Fibroblast of villous mesenchyme (primary cell): ENCODE results near the gene GON4L. TPM values are rescaled to one million over a fixed set of nuclear protein-coding genes. Genes with fewer than 3 reads are reported as not detected.
"Not testable (repeated sequence)": the region's sequence is repeated elsewhere in the genome, so short reads cannot be mapped to it uniquely, and the experiment has no call there.

ENCODE experiments used
- DNase-seq: peaks from one replicate; pipeline ENCODE4 v3.0.0-alpha.2; 2010; ENCODE audit warnings: low read depth
- H3K4me3 ChIP-seq: 2 replicates; pipeline ENCODE4 v1.5.1; 2011; ENCODE audit warnings: low read depth, mild to moderate bottlenecking, low read length
- total RNA-seq: library from RNA; depleted of rRNA; stranded (reverse); fragments of >200 nt; gene quantifications from 2 replicates; pipeline ENCODE4 v1.2.3, GENCODE V29; 2012
- TF ChIP-seq, protein P1 (sequence below): IDR thresholded peaks from 2 replicates; pipeline ENCODE4 v1.5.1; 2012; ENCODE audit warnings: low read depth, mild to moderate bottlenecking, low read length; ENCODE audit not compliant: insufficient read depth

The GON4L gene
- total RNA-seq, 1 donor = 42.7 TPM

DNA sequence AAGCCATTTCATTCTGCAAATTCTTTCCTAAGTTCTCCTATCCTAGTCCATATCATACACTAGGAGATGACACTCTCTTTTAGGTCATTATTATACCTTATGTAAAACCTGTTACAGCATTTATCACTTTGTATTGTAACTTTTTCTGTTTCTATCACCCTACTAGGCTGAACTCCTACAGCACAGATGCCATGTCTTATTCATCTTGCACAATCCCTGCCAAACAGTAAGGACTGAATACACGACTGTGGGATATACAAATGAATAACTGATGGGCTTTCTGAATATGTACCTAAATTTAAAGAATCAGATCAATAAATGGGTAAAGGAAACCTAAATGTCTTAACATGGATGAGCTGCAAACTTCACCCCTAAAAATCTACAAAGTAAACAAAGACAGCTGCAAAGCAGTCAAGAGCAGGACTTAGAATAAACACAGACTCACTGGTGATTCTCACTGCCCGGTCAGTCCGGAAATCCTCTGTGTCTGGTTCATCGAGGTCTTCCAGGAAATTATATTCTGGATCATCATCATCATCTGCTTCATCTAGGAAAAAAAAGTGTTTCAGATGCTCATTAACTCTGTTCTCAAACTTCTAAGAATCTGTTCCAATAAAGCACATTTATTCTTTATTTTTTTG is 62.3 kb downstream of the GON4L start:
- TF ChIP-seq, protein P1, sequence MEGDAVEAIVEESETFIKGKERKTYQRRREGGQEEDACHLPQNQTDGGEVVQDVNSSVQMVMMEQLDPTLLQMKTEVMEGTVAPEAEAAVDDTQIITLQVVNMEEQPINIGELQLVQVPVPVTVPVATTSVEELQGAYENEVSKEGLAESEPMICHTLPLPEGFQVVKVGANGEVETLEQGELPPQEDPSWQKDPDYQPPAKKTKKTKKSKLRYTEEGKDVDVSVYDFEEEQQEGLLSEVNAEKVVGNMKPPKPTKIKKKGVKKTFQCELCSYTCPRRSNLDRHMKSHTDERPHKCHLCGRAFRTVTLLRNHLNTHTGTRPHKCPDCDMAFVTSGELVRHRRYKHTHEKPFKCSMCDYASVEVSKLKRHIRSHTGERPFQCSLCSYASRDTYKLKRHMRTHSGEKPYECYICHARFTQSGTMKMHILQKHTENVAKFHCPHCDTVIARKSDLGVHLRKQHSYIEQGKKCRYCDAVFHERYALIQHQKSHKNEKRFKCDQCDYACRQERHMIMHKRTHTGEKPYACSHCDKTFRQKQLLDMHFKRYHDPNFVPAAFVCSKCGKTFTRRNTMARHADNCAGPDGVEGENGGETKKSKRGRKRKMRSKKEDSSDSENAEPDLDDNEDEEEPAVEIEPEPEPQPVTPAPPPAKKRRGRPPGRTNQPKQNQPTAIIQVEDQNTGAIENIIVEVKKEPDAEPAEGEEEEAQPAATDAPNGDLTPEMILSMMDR = no peak
- peak; percentile 86 for DNase-seq

DNA sequence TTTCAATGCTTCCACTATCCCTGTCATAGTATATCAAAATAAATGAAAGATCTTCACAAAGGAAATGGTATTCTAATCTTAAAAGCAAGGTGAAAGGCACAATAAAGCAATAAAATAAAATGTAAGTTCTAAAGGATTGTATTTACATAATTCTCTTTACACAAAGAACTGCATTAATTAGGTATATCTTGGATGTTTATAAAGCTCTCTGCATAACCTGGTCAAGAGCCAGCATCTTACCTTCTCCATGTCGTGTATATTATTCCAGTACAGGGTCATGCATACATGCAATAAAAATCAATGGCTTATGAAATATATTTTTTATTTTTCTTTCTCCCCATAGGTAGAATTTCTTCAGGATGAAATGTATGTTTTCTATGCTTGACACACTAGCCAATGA is 63.8 kb downstream of the GON4L start:
- TF ChIP-seq, protein P1 = no peak
- no peak for DNase-seq
- no peak overlapping the region for H3K4me3 ChIP-seq

More for the DNA sequence above, 62.3 kb downstream of the GON4L start:
- no peak overlapping the region for H3K4me3 ChIP-seq

DNA sequence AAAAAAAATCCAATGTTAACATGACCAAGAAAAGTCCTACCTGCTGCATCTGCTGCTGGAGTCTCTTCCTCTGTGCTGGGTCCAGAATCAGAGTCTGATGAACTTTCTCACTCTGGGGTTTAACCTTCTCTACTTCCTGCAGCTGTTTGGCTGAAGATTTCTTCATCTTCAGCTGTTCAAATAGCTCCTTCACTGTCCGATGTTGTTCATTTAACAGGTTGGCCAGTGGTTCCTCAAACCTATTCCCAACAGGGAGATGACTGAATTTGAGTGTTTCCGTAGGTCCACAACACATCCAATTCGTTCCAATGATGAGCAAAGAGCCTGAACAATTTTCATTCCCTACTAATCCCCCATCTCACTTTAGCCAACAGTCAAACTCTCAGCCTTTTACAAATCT is 79.4 kb downstream of the GON4L start:
- no peak for DNase-seq
- TF ChIP-seq, protein P1 = no peak
- no peak overlapping the region for H3K4me3 ChIP-seq

DNA sequence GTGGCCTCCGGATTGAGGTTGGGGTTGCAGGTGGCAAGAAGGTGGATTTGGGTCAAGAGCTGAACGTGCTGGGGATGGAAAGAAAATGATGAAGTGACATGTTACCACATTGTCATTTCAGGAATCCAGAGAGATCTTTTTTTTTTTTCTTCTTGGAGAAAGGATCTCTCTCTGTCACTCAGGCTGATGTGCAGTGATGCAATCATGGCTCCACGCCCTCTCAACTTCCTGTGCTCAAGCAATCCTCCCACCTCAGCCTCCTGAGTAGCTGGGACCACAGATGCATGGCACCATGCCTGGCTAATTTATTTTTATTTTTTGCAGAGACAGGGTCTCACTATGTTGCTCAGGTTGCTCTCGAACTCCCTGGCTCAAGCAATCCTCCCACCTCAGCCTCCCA is 80.6 kb downstream of the GON4L start:
- peak; percentile 27 for DNase-seq
- no peak overlapping the region for H3K4me3 ChIP-seq
- TF ChIP-seq, protein P1 = no peak

DNA sequence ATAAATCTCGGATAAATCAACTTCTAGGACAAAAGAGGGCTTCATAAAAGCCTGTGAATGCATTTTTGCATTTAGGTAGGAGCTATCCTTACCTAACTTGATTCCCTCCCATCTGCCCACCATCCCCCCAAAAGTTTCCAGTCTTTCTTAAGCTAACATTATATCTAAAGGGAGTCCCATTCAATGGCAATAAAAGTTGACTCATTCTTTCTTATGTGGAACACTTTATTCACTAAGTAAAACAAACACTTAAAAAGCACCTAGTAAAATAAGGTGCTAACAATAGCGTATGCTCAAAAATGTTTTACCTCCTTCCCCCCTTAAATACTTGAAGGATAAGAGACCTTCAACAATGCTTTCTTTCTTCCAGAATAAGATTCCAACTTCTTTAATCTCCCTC is 83.8 kb downstream of the GON4L start:
- no peak overlapping the region for H3K4me3 ChIP-seq
- TF ChIP-seq, protein P1 = no peak
- DNase-seq = no peak

DNA sequence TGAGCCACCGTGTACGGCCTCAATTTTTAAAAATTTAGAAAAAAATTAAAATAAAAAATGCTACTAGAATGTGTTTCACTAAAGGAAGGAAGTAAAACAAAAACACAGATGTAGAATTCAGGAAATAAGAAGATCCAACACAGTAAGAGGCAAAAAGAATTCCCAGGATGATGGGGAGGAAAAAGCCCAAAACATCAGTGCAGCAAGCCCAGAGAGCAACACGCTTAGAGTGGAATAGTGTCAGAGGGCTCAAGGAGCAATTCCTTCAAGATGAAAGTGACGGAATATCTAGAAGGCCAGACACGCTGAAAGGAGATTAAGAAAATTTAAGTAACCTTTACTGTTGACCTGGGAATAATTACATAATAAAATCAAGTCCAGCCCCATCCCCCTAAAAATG is 87.8 kb downstream of the GON4L start:
- DNase-seq = no peak
- TF ChIP-seq, protein P1 = no peak
- no peak overlapping the region for H3K4me3 ChIP-seq

DNA sequence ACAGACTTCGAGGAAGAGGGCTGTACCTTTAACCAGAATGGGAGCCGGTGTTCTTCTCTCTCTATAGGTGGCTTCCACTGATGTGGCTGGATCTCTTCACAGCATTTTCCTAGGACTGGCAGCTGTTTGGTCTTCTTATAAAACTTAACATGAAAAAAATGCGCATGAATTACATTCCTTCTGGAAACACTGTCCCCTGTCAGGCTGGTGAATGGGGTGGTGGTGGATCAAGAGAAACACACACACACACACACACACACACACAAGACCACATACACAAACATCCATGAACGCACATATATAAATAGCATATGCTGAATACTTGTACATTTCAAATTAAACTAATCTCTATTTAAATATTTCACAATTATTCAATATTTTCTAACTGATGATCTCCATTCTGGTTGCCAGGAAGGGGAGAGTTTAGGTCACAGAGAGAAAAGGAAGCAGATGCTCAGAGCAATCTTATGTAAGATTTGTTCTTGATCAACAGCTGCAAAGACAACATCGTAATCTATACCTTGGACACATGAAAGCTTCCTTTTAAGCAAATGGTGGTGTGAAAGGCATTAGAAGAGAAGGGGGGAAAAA is 89.5 kb downstream of the GON4L start:
- H3K4me3 ChIP-seq, DNase-seq: not testable (repeated sequence)

DNA sequence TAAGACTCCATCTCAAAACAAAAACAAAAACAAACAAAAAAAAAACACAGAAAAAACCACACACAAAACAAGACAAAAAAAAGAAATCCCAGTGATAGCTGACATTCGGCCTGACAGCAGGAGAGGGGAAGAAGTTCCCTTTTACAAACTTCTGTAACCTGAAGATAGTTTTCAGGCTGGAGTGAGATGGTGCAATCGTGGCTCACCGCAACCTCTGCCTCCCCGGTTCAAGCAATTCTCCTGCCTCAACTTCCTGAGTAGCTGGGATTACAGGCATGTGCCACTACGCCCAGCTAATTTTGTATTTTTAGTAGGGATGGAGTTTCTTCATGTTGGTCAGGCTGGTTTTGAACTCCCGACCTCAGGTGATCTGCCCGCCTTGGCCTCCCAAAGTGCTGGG is 93.0 kb downstream of the GON4L start:
- H3K4me3 ChIP-seq, DNase-seq: not testable (repeated sequence)

DNA sequence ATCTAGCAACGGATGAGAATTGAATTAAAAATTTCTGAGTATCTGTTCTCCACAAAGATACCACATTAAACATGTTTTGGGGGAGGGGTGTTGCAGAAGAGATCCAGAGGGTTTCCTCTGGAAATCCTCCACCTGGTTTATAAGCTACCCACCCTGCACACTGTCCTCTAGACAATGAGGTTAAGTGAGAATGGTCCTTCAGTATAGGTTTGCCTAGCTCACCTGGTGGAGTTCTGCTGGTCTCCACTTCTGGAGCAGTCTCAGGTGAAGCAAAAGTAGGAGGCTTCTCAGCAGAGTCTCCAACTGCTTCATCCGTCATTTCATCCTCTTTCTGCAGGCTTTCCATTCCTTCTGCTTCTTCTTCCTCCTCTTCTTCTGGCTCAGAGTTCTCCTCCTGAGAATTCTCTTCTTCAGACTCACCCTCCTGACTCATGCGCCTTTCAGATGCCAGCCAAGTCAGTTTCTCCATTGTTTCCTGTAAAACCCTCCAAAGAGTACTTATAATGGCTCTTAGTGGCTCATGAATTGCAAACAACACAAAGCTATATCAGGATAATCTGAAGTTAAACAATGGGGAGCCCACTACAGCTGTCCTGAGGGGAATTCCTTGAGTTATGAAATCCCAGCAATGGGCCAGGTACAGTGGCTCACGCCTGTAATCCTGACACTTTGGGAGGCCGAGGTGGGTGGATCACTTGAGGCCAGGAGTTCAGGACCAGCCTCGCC is 93.8 kb downstream of the GON4L start:
- peak; percentile 75 for DNase-seq
- not testable (repeated sequence) for H3K4me3 ChIP-seq
